Peyer's patch (tissue), 4 donors: Measurements from ENCODE around the gene TNN. TPM values are rescaled to one million over a fixed set of nuclear protein-coding genes. Genes with fewer than 3 reads are reported as not detected.

Experiments used
- DNase-seq, 3 donors: peaks; one replicate each; pipeline ENCODE4 v3.0.0-alpha.2; 2017 to 2019
- H3K27ac ChIP-seq, 4 donors: fragments of 200-600 bp; sonication (generic); one replicate each; pipeline ENCODE4 v1.5.1; 2016 to 2019
- H3K27me3 ChIP-seq, 2 donors: fragments of 200-600 bp; sonication (generic); one replicate each; pipeline ENCODE4 v1.5.1; 2019
- H3K36me3 ChIP-seq, 3 donors: fragments of 200-600 bp; sonication (generic); one replicate each; pipeline ENCODE4 v1.5.1; 2016 to 2019
- H3K4me1 ChIP-seq, 4 donors: fragments of 200-600 bp; sonication (generic); one replicate each; pipeline ENCODE4 v1.5.1; 2016 to 2019
- H3K4me3 ChIP-seq, 4 donors: fragments of 200-600 bp; sonication (generic); 1 replicate in 3 of 4; 2 replicates in 1 of 4; pipeline ENCODE4 v1.5.1; 2016 to 2019; ENCODE audit warnings: mild to moderate bottlenecking in 1 of 4
- H3K9me3 ChIP-seq, 4 donors: fragments of 200-600 bp; sonication (generic); one replicate each; pipeline ENCODE4 v1.5.1; 2016 to 2019; ENCODE audit warnings: mild to moderate bottlenecking in 1 of 4
- CTCF ChIP-seq, 6 experiments: fragments of 450-650 bp in 4 of 6; fragments of 200-600 bp in 2 of 6; sonication (generic) in 1 of 6; IDR thresholded peaks; one replicate each; pipeline ENCODE4 v1.5.1; 2017 to 2019; ENCODE audit warnings: antibody characterized with exemption in 6 of 6, mild to moderate bottlenecking in 3 of 6, moderate library complexity in 1 of 6
- POLR2A ChIP-seq, 2 donors: fragments of 450-650 bp; IDR thresholded peaks; one replicate each; pipeline ENCODE4 v1.5.1; 2017; ENCODE audit warnings: antibody characterized with exemption in 2 of 2, mild to moderate bottlenecking in 2 of 2, moderate library complexity in 2 of 2
- total RNA-seq, 4 donors: library from RNA; depleted of rRNA; stranded (reverse); fragments of >200 nt; gene quantifications; one replicate each; pipeline ENCODE4 v1.1.0, GENCODE V29; 2016

TNN gene
- total RNA-seq, 4 donors from 2014 or later, result 0.35 to 0.83 TPM; not detected in 2

- no peak for TF ChIP-seq POLR2A (IDR thresholded peaks at IDR 0.05)
- Histone ChIP-seq H3K4me1 (peaks cover 0 to 4% (median 0%) of the 10 kb centered on the region in 4 donors), H3K36me3 (no peaks in the 10 kb centered on the region), H3K27me3 (no peaks in the 10 kb centered on the region), H3K27ac (no peak overlapping the region), H3K9me3 (no peaks in the 10 kb centered on the region), H3K4me3 (no peak overlapping the region)
- no peak for DNase-seq
These were observed 5.4 kb downstream of the TNN start for GRCh38 chr1:175073061-175073460.

DNA sequence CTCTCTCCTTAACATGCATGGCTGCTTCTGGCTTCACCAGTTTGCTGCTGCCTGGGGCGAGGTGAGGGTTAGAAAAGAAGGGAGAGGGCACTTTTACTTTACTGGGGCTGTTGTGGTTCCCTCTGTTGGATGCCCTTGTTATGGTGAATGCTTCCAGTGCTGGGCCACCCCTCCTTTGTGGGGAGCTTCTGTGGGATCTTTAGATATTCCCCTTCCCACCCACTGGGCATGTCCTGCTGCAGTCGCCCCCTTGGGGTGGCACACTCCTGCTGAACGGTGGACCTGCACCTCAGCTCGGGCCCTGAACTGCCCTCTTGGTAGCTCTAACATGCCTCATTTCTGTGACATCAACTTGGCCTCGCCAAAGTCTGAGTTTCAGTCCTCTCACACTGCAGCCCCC, 6.0 kb downstream of the TNN start:
- DNase-seq, result no peak
- Histone ChIP-seq H3K9me3 (no peaks in the 10 kb centered on the region), H3K27ac (no peak overlapping the region), H3K27me3 (no peaks in the 10 kb centered on the region), H3K4me1 (peaks cover 0 to 4% (median 0%) of the 10 kb centered on the region in 4 donors), H3K4me3 (no peak overlapping the region), H3K36me3 (no peaks in the 10 kb centered on the region)
- no peak for TF ChIP-seq CTCF (IDR thresholded peaks at IDR 0.05)
- no peak for TF ChIP-seq POLR2A (IDR thresholded peaks at IDR 0.05)

- Histone ChIP-seq H3K27me3 (no peaks in the 10 kb centered on the region), H3K9me3 (no peaks in the 10 kb centered on the region), H3K4me1 (peaks cover 0 to 4% (median 0%) of the 10 kb centered on the region in 4 donors), H3K4me3 (no peak overlapping the region), H3K36me3 (no peaks in the 10 kb centered on the region), H3K27ac (no peak overlapping the region)
- no peak for DNase-seq
- TF ChIP-seq POLR2A (IDR thresholded peaks at IDR 0.05), result no peak
- no peak for TF ChIP-seq CTCF (IDR thresholded peaks at IDR 0.05)
These were observed 8.2 kb downstream of the TNN start for GRCh38 chr1:175075572-175076568.

GRCh38 chr1:175077356-175078030, 9.9 kb downstream of the TNN start:
- DNase-seq, result no peak
- peaks cover 0 to under 1% (median 0%) of the 10 kb centered on the region in 4 donors for H3K4me1 ChIP-seq

DNA sequence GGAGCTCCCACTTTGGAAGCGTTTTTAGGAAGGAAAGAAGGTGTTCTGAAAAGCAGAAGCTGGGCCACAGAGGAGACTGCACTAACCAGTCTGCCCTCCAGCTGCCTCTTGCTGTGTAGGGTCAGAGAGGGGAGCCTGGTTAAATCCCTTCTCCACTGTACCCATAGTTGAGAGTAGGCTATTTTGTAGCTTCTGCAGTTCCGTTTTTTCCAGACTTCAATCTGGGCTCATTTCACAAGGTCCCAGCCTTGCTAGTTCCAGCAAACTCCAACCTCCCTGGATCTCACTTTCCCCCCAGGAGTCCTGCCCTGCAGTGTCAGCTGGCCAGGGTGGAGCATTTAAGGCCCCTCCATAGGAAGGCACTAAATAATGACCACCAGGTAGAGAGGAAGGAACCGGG, 11.0 kb downstream of the TNN start:
- H3K9me3 ChIP-seq, result no peaks in the 10 kb centered on the region
- H3K4me3 ChIP-seq, result no peak overlapping the region
- no peak overlapping the region for H3K27ac ChIP-seq
- DNase-seq, result no peak
- H3K27me3 ChIP-seq, result no peaks in the 10 kb centered on the region
- no peaks in the 10 kb centered on the region for H3K36me3 ChIP-seq
- no peaks in the 10 kb centered on the region for H3K4me1 ChIP-seq
- TF ChIP-seq CTCF (IDR thresholded peaks at IDR 0.05) (no peak), POLR2A (IDR thresholded peaks at IDR 0.05) (no peak)

More at GRCh38 chr1:175077356-175078030, 9.9 kb downstream of the TNN start:
- Histone ChIP-seq H3K4me3 (no peak overlapping the region), H3K36me3 (no peaks in the 10 kb centered on the region), H3K9me3 (no peaks in the 10 kb centered on the region), H3K27me3 (no peaks in the 10 kb centered on the region), H3K27ac (no peak overlapping the region)
- TF ChIP-seq CTCF (IDR thresholded peaks at IDR 0.05), result no peak
- no peak for TF ChIP-seq POLR2A (IDR thresholded peaks at IDR 0.05)

DNA sequence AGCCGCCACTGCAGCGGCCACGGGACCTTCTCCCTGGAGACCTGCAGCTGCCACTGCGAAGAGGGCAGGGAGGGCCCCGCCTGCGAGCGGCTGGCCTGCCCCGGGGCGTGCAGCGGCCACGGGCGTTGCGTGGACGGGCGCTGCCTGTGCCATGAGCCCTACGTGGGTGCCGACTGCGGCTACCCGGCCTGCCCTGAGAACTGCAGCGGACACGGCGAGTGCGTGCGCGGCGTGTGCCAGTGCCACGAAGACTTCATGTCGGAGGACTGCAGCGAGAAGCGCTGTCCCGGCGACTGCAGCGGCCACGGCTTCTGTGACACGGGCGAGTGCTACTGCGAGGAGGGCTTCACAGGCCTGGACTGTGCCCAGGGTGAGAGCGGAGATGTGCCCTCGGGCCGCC, 11.7 kb downstream of the TNN start:
- TF ChIP-seq POLR2A (IDR thresholded peaks at IDR 0.05) (no peak), CTCF (IDR thresholded peaks at IDR 0.05) (no peak)

More for the DNA sequence above, 11.7 kb downstream of the TNN start:
- H3K4me3 ChIP-seq, result no peak overlapping the region
- H3K27me3 ChIP-seq, result no peaks in the 10 kb centered on the region
- no peaks in the 10 kb centered on the region for H3K36me3 ChIP-seq
- DNase-seq, result no peak
- H3K9me3 ChIP-seq, result no peaks in the 10 kb centered on the region
- H3K4me1 ChIP-seq, result no peaks in the 10 kb centered on the region
- H3K27ac ChIP-seq, result no peak overlapping the region
